ENCODE measurements around the gene TXNDC2. TPM values are rescaled to one million over a fixed set of nuclear protein-coding genes. Genes with fewer than 3 reads are reported as not detected.

TXNDC2 gene
- total RNA-seq, 1 experiment from 2014 or later, result 0.12 TPM

GRCh38 chr18:9874728-9875127 lies 11.0 kb upstream of the TXNDC2 start:
- ATAC-seq, result no peak
- no peaks in the 10 kb centered on the region for H4K20me1 ChIP-seq (ENCODE audit: insufficient read depth)
- H3K9me3 ChIP-seq (ENCODE audit: control insufficient read depth in 1 of 2, insufficient read depth in 1 of 2, low read depth in 1 of 2, low read length in 2 of 2), result no peaks in the 10 kb centered on the region
- intact Hi-C loops (cut with micrococcal nuclease), result no loop called here
- CTCF ChIA-PET, result no interaction called here
- H3K79me2 ChIP-seq (ENCODE audit: insufficient read depth, low read length), result no peaks in the 10 kb centered on the region
- H3K9ac ChIP-seq (ENCODE audit: low read length), result no peak overlapping the region
- RAD21 ChIA-PET (ENCODE audit: low non-redundant PET in 1 of 2, low total read pairs in 2 of 2, uncharacterized antibody in 2 of 2, unreplicated experiment in 2 of 2), result no interaction called here
- H3K9me2 ChIP-seq (ENCODE audit: insufficient read depth), result no peaks in the 10 kb centered on the region
- H3K27me3 ChIP-seq (ENCODE audit: insufficient read depth, low read length), result no peaks in the 10 kb centered on the region
- H3K4me1 ChIP-seq (ENCODE audit: control insufficient read depth in 1 of 2, insufficient read depth in 2 of 2, low read length in 2 of 2), result peaks cover 37 to 66% of the 10 kb centered on the region in 2 experiments
- no peak overlapping the region for H3K27ac ChIP-seq (ENCODE audit: low read depth, low read length)
- DNase-seq (ENCODE audit: low read depth, low spot score), result no peak
- POLR2A ChIA-PET, result no interaction called here
- H3K4me2 ChIP-seq (ENCODE audit: low read length), result no peak overlapping the region
- BruUV-seq (replicated peaks), result no TSS peak
- no peak for TF ChIP-seq SRF (IDR thresholded peaks at IDR 0.05; ENCODE audit: low read depth)
- no peak for TF ChIP-seq POLR2AphosphoS5 (IDR thresholded peaks at IDR 0.05; ENCODE audit: low read depth, low read length)
- TF ChIP-seq, protein P1, sequence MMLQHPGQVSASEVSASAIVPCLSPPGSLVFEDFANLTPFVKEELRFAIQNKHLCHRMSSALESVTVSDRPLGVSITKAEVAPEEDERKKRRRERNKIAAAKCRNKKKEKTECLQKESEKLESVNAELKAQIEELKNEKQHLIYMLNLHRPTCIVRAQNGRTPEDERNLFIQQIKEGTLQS (IDR thresholded peaks at IDR 0.05), result no peak
- TF ChIP-seq, protein P2, sequence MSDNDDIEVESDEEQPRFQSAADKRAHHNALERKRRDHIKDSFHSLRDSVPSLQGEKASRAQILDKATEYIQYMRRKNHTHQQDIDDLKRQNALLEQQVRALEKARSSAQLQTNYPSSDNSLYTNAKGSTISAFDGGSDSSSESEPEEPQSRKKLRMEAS (IDR thresholded peaks at IDR 0.05), result no peak
- TF ChIP-seq RAD21 (IDR thresholded peaks at IDR 0.05; ENCODE audit: low read depth), result no peak
- no peak for TF ChIP-seq ZFX (IDR thresholded peaks at IDR 0.05)
- TF ChIP-seq EZH2phosphoT487 (IDR thresholded peaks at IDR 0.05; ENCODE audit: borderline replicate concordance), result no peak
- no peak for TF ChIP-seq POLR2A (IDR thresholded peaks at IDR 0.05; ENCODE audit: borderline replicate concordance, extremely low read depth, insufficient read depth, insufficient read length)
- no peak for TF ChIP-seq EGR1 (IDR thresholded peaks at IDR 0.05; ENCODE audit: low read depth)
- TF ChIP-seq CTCF (IDR thresholded peaks at IDR 0.05 in 2 of 3, conservative IDR thresholded peaks at IDR 0.05 in 1 of 3; ENCODE audit: borderline replicate concordance in 1 of 3, insufficient read depth in 1 of 3, low read depth in 2 of 3, low read length in 2 of 3), result no peak
- TF ChIP-seq FOSL1 (IDR thresholded peaks at IDR 0.05; ENCODE audit: low read depth), result no peak
- no peak for TF ChIP-seq ELF1 (IDR thresholded peaks at IDR 0.05; ENCODE audit: borderline replicate concordance, low read depth)
- TF ChIP-seq TCF7L2 (IDR thresholded peaks at IDR 0.05; ENCODE audit: borderline replicate concordance, extremely low read depth, insufficient read depth, insufficient read length), result no peak
- TF ChIP-seq CEBPB (IDR thresholded peaks at IDR 0.05; ENCODE audit: low read depth), result no peak
- TF ChIP-seq REST (IDR thresholded peaks at IDR 0.05; ENCODE audit: low read depth), result no peak
- TF ChIP-seq SP1 (IDR thresholded peaks at IDR 0.05; ENCODE audit: low read depth), result no peak
- TF ChIP-seq CBX3 (IDR thresholded peaks at IDR 0.05; ENCODE audit: low read depth), result no peak
- H3K36me3 ChIP-seq (ENCODE audit: control insufficient read depth in 1 of 2, insufficient read depth in 2 of 2, low read length in 2 of 2), result no peaks in the 10 kb centered on the region
- H2AFZ ChIP-seq (ENCODE audit: low read depth, low read length, poor library complexity, severe bottlenecking), result no peak overlapping the region
- H3K4me3 ChIP-seq (replicated peaks in 1 of 2; ENCODE audit: low read depth in 1 of 2, low read length in 2 of 2), result no peak overlapping the region

Measured in HCT116 (cell line).